Type B pancreatic cell (in vitro differentiated cells): ENCODE measurements around the gene SNX9. TPM values are rescaled to one million over a fixed set of nuclear protein-coding genes. Genes with fewer than 3 reads are reported as not detected.

Experiments used
- DNase-seq: peaks from one replicate; pipeline ENCODE4 v3.0.0; 2021; ENCODE audit warnings: mixed read lengths; ENCODE audit not compliant: unreplicated experiment; ENCODE audit errors: extremely low spot score
- H3K27ac Mint-ChIP-seq: 2 replicates; pipeline ENCODE4 v1.8.0; 2021; ENCODE audit warnings: mild to moderate bottlenecking, mixed read lengths
- H3K27me3 Mint-ChIP-seq: 2 replicates; pipeline ENCODE4 v1.8.0; 2021; ENCODE audit warnings: mixed read lengths
- H3K36me3 Mint-ChIP-seq: 2 replicates; pipeline ENCODE4 v1.8.0; 2021; ENCODE audit warnings: mixed read lengths
- H3K4me1 Mint-ChIP-seq: one replicate; pipeline ENCODE4 v1.8.0; 2021; ENCODE audit warnings: mixed read lengths; ENCODE audit not compliant: unreplicated experiment
- H3K4me3 Mint-ChIP-seq: 2 replicates; pipeline ENCODE4 v1.8.0; 2021; ENCODE audit warnings: mild to moderate bottlenecking, mixed read lengths
- H3K9me3 Mint-ChIP-seq: 2 replicates; pipeline ENCODE4 v1.8.0; 2021; ENCODE audit warnings: mixed read lengths
- CTCF ChIP-seq: fragments of 200-600 bp; sonication (generic); conservative IDR thresholded peaks from 2 replicates; pipeline ENCODE4 v1.5.0; 2021; ENCODE audit warnings: antibody characterized with exemption, mild to moderate bottlenecking
- total RNA-seq: library from RNA; stranded (reverse); gene quantifications from 2 replicates; pipeline ENCODE4 v1.2.1, GENCODE V29; 2021; ENCODE audit warnings: low replicate concordance

SNX9 gene
- total RNA-seq, 1 donor from 2014 or later, result 23.2 TPM

- no peaks in the 10 kb centered on the region for H3K27me3 Mint-ChIP-seq
- no peak overlapping the region for H3K4me3 Mint-ChIP-seq
- no peak overlapping the region for H3K27ac Mint-ChIP-seq
- peaks cover 23% of the 10 kb centered on the region for H3K36me3 Mint-ChIP-seq
- H3K4me1 Mint-ChIP-seq, result peaks cover 2% of the 10 kb centered on the region
- no peaks in the 10 kb centered on the region for H3K9me3 Mint-ChIP-seq
- DNase-seq, result no peak
- no peak for TF ChIP-seq CTCF
Measured at GRCh38 chr6:157906537-157907061, 83.6 kb downstream of the SNX9 start.

- H3K9me3 Mint-ChIP-seq, result no peaks in the 10 kb centered on the region
Measured at GRCh38 chr6:157907651-157908050, 84.6 kb downstream of the SNX9 start.

GRCh38 chr6:157908369-157909281 is 85.6 kb downstream of the SNX9 start:
- H3K4me1 Mint-ChIP-seq, result no peaks in the 10 kb centered on the region
- TF ChIP-seq CTCF, result no peak
- DNase-seq, result no peak
- H3K9me3 Mint-ChIP-seq, result no peaks in the 10 kb centered on the region
- H3K27me3 Mint-ChIP-seq, result no peaks in the 10 kb centered on the region
- no peak overlapping the region for H3K27ac Mint-ChIP-seq
- H3K36me3 Mint-ChIP-seq, result peaks cover 30% of the 10 kb centered on the region
- no peak overlapping the region for H3K4me3 Mint-ChIP-seq

More at GRCh38 chr6:157907651-157908050, 84.6 kb downstream of the SNX9 start:
- H3K4me3 Mint-ChIP-seq, result no peak overlapping the region
- H3K36me3 Mint-ChIP-seq, result peaks cover 28% of the 10 kb centered on the region
- no peak for DNase-seq
- H3K27ac Mint-ChIP-seq, result no peak overlapping the region
- TF ChIP-seq CTCF, result no peak
- H3K4me1 Mint-ChIP-seq, result no peaks in the 10 kb centered on the region
- no peaks in the 10 kb centered on the region for H3K27me3 Mint-ChIP-seq

- Mint-ChIP-seq H3K36me3 (peaks cover 36% of the 10 kb centered on the region), H3K27ac (no peak overlapping the region), H3K4me3 (no peak overlapping the region)
Measured at GRCh38 chr6:157909282-157909664, 86.2 kb downstream of the SNX9 start.

GRCh38 chr6:157911278-157911677 is 88.2 kb downstream of the SNX9 start:
- Mint-ChIP-seq H3K4me3 (no peak overlapping the region), H3K27ac (no peak overlapping the region), H3K36me3 (peaks cover 43% of the 10 kb centered on the region), H3K4me1 (no peaks in the 10 kb centered on the region), H3K9me3 (no peaks in the 10 kb centered on the region), H3K27me3 (no peaks in the 10 kb centered on the region)
- TF ChIP-seq CTCF, result no peak
- DNase-seq, result no peak

More at GRCh38 chr6:157909282-157909664, 86.2 kb downstream of the SNX9 start:
- DNase-seq, result no peak
- no peaks in the 10 kb centered on the region for H3K4me1 Mint-ChIP-seq
- no peak for TF ChIP-seq CTCF
- no peaks in the 10 kb centered on the region for H3K9me3 Mint-ChIP-seq
- no peaks in the 10 kb centered on the region for H3K27me3 Mint-ChIP-seq
